HuH-7 (cell line): ENCODE data around the gene GNAT2.
A peak's percentile ranks its signal among the peaks of the same experiment; 100 is the strongest.

Experiments used
- DNase-seq: peaks from one replicate; pipeline ENCODE4 v3.0.0; 2011; ENCODE audit warnings: low spot score

The GNAT2 gene

DNA sequence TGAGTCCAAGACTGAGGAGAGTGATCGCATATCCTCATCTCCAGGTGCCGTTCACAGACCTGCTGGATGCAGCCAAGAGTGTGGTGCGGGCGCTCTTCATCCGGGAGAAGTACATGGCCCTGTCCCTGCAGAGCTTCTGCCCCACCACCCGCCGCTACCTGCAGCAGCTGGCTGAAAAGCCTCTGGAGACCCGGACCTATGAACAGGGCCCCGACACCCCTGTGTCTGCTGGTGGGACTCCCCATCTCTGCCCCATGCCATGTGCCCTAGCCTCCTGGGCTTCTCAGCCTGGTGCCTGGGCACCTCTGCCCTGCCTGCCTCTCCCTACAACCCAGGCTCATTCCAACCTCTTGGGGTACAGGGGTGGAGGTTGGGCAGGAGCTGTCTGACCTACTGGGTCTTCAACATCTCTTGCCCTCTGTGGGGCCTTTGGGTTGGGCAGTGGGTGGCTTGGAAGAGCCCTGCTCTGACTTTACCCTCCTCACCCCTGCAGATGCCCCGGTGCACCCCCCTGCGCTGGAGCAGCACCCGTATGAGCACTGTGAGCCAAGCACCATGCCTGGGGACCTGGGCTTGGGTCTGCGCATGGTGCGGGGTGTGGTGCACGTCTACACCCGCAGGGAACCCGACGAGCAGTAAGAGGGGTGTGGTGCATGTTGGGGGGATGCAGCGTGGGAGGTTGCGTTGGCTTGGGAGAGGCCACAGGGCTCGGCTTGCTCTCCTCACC, 7.4 kb upstream of the GNAT2 start:
- no peak for DNase-seq

DNA sequence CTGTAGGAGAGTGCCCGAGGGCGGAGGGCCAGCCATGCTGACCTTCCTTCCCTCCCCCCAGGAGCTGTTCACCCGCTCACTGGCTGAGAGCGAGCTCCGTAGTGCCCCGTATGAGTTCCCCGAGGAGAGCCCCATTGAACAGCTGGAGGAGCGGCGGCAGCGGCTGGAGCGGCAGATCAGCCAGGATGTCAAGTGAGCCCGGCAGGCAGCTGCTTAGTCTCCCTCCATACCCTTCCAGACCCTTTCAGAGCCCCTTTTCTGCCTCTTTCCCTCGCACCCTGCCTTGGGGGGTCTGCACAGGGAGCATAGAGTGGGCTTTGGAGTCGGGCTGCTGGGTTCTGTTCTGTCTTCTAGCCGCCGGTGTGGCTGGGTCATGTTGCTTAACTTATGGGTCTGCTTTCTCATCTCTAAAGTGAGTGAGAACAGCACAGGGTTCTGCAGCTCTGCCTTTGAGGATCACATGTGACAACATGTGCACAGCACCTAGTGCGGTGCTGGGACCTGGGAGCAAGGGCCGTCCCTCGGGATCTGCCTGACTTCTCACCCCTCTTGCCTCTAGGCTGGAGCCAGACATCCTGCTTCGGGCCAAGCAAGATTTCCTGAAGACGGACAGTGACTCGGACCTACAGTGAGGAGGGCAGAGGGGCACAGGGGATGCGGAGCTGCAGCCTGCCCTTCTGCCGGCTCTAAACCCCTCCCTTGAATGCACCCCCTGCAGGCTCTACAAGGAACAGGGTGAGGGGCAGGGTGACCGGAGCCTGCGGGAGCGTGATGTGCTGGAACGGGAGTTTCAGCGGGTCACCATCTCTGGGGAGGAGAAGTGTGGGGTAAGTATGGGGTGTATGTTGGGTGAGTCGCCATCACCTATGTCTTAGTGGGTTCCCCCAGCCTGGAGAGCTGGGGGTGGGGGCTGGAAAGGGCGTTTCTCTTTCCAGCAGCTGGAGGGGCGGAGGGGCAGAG, 6.5 kb upstream of the GNAT2 start:
- no peak for DNase-seq

DNA sequence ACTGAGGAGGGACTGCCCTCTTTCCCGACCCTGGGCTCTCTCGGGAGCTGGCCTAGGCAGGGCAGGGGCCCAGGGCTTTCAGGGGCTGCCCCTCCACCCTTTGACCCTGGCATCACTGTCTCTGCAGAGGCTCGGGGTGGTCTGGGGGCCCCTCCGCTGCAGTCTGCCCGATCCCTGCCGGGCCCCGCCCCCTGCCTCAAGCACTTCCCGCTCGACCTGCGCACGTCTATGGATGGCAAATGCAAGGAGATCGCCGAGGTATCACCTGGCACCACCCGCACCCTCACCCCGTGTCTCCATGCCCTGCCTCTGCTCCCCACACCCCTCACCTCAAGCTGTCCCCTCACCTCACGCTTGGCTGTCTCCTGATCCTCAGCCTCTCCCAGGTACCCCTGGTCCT, 5.8 kb upstream of the GNAT2 start:
- no peak for DNase-seq

DNA sequence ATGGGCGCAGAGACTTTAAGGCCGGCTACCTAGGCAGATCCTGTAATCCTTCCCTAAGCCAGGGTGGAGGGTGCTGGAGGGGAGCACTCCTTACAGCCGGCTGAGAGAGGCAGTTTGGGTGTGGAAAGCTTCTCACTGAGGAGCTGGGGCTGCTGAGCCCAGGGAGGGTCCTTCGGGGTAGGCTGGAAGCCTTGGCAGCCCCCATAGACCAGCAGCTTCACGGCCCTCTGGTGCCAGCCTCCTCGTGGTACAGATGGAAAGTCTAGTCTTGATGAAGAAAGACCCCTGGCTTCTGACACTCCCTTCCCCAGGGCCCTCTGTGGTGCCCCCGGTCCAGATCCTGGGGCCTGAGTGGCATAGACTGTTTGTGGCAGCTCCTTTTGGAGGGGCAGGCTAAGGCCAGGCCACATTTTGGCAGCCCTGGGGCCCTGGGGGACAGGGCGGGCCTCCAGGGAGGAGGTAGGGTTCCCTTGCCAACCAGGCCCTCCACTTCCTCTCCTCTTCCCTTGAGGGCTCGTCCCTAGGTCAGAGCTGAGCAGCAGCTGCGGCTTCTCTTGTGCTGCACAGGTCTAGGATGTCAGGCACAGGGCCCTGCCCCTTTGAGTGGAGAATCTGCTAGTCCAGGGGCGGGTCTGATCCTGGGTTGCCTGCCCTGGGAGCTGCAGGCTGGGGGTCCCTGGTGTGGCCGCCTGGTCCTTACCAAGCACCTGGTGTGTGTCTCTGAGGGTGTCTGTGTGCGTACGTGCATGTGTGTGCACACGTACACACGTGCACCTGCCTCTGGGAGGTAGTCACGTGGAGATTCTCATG, 5.0 kb upstream of the GNAT2 start:
- no peak for DNase-seq

DNA sequence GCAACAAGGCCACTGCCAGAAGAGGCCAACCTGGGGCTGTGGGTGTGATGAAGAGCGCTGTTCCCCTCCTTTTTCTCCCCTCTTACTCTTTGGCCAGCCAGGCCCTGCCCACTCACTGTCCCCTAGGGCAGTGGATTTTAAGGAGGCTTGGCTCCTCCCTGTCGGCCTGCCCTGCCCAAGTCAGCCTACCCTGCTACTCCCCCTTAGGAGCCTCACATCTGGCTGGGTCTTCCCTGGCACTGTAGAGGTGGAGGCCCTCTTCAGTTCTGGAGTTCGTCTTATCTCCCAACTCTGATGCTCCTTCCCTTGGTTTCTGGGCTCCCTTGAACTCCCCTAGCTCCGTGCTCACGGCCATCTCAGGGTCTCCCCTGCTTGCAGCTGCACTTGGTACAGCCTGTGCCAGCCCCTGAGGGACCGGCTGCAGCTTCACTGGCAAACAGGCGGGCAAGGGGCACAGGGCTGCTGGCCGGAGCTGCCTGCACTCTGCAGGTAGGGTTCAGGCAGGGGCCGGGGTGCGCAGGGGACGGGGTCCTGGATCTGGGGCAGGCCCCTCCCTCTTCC, 4.3 kb upstream of the GNAT2 start:
- DNase-seq: no peak

DNA sequence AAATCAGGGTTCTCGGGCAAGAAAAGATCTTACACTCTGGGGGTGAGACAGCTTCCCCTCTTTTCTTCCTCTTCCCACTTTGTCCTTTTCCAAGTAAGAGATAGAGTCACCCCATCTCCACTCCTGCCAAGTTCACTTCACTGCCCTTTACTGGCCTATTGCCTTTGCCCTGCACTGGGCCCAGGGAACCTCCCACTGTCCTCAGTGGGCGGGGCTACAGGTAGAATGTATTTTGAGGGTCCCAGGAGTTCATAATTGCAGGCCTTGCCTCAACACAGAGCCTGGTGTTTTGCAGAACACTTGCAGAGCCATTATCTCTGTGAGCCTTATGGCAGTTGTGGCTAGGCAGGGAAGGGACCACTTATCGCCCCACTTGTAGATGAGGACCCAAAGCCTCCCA, 3.5 kb upstream of the GNAT2 start:
- DNase-seq: no peak

DNA sequence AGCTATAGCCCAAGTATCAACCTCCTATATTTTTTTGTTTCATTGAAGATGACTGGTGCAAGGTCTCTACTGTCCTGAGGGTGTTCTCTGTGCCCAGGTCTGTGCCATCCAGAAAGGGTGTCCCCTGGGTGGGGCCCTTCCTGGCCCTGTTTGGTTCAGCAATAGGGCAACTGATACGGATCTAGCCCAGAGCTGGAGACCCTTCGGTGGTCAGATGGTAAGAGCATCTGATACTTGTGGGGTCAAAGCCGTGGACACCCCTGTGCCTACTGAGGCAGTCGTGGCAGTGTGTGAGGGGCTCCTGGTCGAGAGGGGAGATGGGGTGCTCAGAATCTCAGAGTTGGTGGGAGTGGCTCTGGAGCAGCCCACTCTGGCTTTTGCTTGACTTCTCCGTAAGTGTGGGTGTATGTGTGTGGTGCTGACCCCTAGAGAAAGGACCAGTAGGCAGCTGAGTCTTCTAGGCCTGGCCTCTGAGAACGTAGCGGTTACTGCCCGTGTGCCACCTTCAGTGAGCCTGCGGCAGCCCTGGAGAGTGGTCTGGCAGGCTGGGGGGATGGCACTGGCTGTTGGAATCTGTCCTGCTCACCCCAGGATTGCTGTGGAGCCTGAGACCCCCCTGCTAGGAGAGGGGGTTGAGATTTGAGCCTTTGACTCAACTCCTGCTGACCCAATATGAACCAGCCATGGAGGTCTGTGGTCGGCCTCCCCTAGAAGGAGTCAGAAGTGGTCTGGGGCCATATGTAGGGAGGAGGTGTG, 2.9 kb upstream of the GNAT2 start:
- DNase-seq: no peak

DNA sequence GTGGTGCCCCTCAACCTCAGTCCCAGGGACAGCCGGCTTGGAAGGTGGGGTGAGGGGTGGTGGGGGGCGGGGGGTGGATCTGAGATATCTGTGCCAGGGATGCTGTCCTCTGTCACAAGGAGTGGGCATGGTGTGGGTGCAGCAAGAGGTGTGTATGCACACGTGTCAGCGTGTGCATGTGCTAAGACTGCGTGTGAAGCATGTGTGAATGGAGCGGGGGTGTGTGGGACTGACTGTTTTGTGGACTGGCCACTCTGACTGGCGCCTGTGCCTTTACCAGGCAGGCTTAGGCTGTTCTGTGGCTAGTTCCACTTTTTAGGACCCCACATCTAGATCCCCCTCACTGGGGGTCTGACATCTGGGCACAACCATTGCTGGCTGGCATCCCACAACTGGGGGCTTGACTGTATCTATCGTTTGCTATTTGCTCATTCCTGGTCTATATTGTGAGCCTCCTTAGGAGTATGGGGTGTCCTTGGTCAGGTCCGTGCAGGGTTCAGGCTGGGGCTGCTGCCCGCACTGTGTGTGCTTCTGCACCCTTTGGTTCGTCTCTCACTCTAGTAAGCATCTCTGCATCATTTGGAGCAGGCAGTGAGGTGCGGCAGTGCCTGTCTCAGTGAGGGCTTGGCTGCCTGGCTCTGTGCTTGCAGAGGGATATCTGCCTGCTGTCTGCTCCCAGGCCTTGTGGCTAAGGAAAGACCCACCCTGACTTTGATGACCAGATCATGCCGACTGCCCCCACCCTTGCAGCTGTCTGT, 2.1 kb upstream of the GNAT2 start:
- DNase-seq: no peak

DNA sequence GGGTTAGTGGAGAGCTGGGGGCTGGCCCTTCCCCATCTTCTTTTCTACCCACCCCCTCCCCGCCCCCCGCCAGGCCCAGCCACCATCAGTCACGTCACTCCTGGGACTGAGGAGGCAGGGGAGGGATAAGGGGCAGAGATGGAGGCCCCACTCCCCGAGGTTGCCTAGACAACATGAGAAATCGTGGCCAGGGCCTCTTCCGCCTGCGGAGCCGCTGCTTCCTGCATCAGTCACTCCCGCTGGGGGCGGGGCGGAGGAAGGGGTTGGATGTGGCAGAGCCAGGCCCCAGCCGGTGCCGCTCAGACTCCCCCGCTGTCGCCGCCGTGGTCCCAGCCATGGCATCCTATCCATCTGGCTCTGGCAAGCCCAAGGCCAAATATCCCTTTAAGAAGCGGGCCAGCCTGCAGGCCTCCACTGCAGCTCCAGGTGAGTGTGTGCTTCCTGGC, 1.4 kb upstream of the GNAT2 start:
- peak; percentile 97 for DNase-seq

DNA sequence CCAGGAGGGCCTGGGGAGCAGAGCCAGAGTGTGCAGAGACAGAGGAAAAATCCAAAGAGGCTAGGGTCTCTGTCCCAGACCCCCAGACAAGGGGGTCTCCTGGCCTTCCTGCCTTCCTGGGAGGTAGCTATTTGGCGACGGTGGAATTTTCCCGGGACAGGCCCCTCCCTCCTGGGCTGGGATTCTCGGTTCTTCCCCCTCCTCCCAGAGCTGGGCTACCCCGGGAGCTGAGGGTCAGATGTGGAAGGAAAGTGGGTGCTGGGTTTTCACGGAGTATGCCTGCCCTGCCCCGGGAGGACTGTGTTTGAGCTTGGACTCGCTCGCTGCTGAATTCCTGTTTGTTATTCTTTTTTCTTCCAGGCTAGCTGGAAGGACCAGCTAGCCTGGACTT, 980 bp upstream of the GNAT2 start:
- peak; percentile 70 for DNase-seq

DNA sequence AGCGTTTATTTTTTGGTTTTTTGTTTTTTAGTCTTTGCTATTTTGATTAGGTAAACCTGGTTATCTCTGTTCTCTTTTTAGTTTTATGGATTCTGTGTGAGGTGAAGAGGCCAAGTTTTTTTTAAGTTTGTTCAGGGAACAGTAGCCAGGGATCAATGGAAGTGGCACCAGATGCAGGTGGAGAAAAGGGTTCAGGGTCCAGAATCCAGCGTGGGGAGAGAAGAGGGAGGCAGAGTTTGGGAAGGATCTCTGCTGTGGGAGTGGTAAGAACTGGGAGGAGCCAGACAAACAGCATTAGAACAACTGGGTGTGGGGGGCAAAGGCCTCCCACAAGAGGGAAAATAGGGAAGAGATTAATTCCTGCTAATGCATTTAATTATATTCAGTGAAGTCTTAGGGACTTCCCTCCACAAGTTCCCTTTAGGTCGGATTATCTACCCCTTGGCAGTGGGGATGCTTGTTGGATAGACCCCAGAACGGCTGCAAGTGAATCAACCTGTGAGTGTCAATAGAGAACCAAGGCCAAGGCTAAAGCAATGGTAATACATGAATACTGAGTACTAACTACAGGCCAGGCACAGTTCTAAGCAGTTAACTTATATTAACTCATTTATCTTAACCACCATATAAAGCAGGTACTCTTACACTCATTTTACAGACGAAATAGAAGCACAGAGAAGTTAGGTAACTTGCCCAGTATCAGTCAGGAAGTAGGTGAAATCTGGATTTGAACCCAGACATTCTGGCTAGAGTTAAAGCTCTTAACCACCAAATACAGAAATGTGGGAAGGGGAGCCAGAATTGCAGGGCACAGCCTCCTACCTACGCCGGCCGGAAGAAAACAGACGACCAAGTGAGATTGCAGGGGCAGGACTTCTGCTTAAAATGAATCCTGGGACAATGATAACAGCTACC, 498 bp downstream of the GNAT2 start:
- DNase-seq: peak; percentile 42

DNA sequence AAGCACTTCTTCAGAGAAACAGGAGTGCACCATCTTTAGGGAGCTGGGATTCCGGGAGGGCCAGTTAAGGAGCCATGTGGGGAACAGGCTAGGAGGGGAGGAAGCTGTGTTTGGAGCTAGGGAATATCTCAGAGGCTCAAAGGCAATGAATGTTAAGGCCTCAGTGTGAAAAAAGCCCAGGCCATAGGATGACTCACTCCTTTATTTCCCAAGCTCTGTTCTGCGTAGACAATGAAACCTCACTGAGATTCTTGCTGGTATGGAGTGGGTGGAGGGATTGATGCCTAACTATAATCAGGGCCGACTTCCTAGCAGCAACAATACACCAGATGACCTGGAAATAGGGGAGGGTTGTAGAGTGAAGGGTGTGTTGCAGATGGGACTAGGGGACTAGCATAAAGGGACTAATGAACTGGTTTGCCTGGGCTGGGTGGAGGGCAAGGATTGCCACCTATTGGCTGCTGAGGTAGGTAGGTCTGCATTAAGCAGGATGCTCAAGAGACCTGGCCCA, 2.1 kb downstream of the GNAT2 start:
- peak; percentile 43 for DNase-seq

DNA sequence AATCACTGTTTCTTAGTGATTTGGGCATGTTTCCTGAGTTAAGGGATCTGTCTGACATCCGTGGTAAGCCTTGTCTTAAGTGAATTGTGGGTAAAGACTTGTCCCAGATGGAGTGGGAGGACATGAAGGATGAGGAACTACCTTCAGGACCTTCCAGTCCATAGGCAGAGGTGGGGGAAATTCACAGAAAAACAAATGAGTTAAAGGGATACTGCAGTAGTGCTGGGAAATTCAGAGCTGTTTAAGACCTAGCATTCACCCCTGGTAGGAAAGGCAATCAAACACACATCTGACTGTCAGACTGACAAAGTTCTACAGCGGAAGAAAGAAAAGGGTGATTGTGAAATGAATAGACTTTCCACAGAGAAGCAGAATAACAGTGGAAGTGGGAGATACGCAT, 3.0 kb downstream of the GNAT2 start:
- DNase-seq: no peak

DNA sequence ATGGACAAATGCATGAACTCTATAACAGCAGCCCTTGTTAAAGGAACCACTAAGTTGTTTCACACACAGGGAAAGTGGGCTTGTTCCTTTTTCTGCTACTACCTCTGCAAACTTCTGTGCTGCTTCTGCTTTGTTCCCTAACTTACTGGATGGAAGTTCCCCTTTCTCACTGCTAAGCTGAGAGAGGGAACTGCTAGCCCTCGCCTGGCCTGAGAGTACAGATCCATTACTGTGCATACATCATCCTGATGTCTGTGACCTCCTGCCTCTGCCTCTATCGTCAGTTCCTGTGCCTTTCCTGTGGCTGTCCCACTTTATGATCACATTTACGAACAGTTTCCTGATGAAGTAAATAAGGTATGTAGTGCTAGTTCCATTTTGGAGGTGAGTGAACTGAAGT, 3.5 kb downstream of the GNAT2 start:
- no peak for DNase-seq

DNA sequence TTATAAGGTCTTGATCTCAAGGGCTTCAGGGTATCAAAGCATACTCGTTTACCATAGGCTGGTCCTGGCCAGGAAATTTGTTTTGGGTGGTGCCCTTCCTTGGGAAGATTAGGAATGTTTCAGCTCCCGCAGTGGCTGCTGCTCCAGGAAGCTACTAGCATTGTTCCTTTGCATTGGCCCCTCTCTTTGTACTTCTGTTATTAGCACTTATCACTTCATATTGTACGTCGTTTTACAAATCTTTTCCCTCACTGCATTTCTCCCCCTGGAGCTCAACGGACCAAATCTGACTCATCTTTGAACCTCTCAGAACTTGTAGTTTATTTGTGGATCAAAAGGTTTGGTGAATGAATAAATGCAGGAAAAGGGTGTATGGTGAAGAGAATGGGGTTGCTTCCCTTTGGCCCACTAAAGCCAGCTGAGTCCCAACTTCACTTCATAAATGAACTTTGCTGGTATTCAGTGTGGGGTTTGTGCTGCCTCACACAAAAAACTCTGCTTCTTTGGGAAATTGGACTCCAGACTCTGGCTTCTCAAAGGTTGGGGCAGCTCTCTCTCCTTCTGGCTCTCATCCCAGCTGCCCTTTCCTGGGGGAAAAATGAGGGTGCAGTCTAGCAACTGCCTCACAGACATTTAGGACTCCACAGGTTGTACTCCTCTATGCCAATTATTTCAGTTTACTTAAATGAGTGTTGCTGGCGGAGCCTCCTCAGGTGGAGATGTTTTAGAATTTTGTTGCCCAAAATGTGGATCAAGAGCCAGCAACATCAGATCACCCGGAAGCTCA, 5.9 kb downstream of the GNAT2 start:
- DNase-seq: no peak

DNA sequence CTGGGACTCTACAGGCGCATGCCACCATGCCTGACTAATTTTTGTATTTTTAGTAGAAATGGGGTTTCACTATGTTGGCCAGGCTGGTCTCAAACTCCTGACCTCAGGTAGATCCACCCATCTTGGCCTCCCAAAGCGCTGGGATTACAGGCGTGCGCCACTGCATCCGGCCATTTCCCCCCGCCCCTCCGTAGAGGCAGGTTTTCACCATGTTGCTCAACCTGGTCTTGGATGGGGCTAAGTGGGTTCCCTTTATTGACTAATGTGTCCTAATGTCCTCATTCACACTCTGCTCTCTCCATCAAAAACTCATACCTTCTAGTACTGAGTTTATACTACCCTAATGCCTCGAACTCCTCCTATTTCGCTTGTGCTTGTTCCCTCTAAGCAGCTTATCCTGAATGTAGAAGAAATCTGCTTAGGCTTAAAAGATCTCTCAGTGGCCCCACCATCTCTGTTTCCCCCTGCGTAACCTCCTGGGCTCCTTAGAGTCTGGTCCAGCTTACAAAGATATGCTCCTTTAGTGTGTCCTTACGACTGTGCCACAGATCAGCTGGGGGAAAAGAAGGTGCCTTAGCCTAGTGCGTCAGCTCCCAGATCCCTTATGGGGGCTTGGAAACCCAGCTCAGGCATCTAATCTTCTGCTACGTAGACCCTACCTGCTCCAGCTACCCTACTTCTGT, 8.0 kb downstream of the GNAT2 start:
- DNase-seq: no peak

DNA sequence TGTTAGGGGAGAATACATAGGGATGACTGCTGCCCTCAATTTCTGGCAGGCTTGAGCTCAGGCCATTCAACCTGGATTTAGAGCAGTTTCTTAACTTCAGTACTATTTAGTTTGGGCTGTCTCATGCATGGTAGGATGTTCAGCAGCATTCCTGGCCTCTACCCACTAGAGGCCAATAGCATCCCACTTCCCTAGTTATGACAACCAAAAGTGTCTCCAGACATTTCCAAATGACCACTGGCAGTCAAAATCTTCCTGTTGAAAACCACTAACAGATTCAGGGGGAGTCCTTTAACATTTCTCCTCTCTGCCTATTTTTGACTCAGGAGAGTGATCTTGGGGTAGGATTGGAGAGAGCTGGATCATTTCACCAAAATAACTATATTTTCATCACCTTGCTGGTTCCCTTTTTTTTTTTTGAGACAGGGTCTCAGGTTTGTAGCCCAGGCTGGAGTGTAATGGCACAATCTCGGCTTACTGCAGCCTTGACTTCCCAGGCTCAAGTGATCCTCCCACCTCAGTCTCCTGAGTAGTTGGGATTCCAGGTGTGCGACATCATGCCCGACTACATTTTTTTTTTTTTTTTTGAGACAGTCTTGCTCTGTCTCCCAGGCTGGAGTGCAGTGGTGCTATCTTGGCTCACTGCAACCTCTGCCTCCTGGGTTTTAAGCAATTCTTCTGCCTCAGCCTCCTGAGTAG, 8.7 kb downstream of the GNAT2 start:
- no peak for DNase-seq
